Astrocyte of the cerebellum (primary cell): ENCODE data around the gene RNF43.
A peak's percentile ranks its signal among the peaks of the same experiment; 100 is the strongest.

Source experiments
- DNase-seq: peaks from one replicate; pipeline ENCODE4 v3.0.0-alpha.2; 2011; ENCODE audit warnings: low read depth
- H3K4me3 ChIP-seq: 2 replicates; pipeline ENCODE4 v1.5.1; 2011; ENCODE audit warnings: mild to moderate bottlenecking, low read depth, low read length, moderate library complexity
- CTCF ChIP-seq: IDR thresholded peaks from 2 replicates; pipeline ENCODE4 v1.5.1; 2012; ENCODE audit warnings: low read length, low read depth, moderate library complexity, mild to moderate bottlenecking; ENCODE audit errors: missing control alignments
- in situ Hi-C: cut with HindIII; loops from 2 replicates; pipeline ENCODE4 v1.10.0; 2017; ENCODE audit warnings: low sequenced_read_pairs

RNF43 gene

GRCh38 chr17:58436245-58436644, 18.9 kb upstream of the RNF43 start:
- no peak for TF ChIP-seq CTCF
- H3K4me3 ChIP-seq: no peak overlapping the region
- in situ Hi-C loops: loop anchor here (25.0 kb wide), 1 partner anchor 149 kb away; the partner anchor contains the start of gene MPO
- DNase-seq: no peak

GRCh38 chr17:58432806-58433573, 15.7 kb upstream of the RNF43 start:
- no peak for TF ChIP-seq CTCF
- DNase-seq: no peak
- in situ Hi-C loops: loop anchor here (25.0 kb wide), 1 partner anchor 146 kb away; the partner anchor contains the start of gene MPO
- no peak overlapping the region for H3K4me3 ChIP-seq

GRCh38 chr17:58427807-58428206, 10.5 kb upstream of the RNF43 start:
- in situ Hi-C loops: loop anchor here (25.0 kb wide), 1 partner anchor 141 kb away; the partner anchor contains the start of gene MPO
- TF ChIP-seq CTCF: no peak
- no peak overlapping the region for H3K4me3 ChIP-seq
- no peak for DNase-seq

GRCh38 chr17:58421711-58422110, 4.4 kb upstream of the RNF43 start:
- in situ Hi-C loops: no loop called here
- no peak overlapping the region for H3K4me3 ChIP-seq
- DNase-seq: no peak
- TF ChIP-seq CTCF: no peak

- in situ Hi-C loops: no loop called here
- no peak for TF ChIP-seq CTCF
- DNase-seq: no peak
- no peak overlapping the region for H3K4me3 ChIP-seq
Observed at GRCh38 chr17:58420827-58421226, 3.5 kb upstream of the RNF43 start.

- no peak for DNase-seq
- no peak for TF ChIP-seq CTCF
- in situ Hi-C loops: no loop called here
- H3K4me3 ChIP-seq: peak overlapping the region; percentile 39
Observed at GRCh38 chr17:58416937-58417299, 416 bp downstream of the RNF43 start.
